CD4-positive, alpha-beta T cell treated with Interleukin-6 at 100 ng/mL for 8 hours (primary cell): ENCODE measurements around the gene ITM2B.

Experiments used
- DNase-seq: peaks from one replicate; pipeline ENCODE4 v3.0.0-alpha.2; 2020; ENCODE audit warnings: mixed read lengths, low spot score

Gene ITM2B

GRCh38 chr13:48260970-48261369, 28.0 kb downstream of the ITM2B start:
- no peak for DNase-seq

DNA sequence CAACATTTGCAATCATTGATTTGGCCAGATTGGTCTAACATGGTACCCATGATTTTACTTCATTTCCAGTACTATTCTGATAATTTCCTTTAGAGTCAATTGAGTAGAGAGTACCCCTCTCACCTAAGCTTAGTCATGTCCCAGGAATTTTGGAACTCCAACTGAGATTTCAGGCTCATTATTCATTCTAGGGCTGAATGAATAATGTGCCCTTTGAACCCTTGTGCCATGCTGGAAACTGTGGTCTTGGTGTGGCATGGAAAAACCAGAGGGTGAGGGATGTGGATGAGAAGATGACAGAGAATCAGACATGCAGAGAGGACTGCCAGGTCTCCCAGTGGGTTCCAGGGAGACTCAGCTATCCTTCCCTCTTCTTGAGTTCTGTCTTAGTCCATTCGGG, 30.2 kb downstream of the ITM2B start:
- DNase-seq, result no peak

DNA sequence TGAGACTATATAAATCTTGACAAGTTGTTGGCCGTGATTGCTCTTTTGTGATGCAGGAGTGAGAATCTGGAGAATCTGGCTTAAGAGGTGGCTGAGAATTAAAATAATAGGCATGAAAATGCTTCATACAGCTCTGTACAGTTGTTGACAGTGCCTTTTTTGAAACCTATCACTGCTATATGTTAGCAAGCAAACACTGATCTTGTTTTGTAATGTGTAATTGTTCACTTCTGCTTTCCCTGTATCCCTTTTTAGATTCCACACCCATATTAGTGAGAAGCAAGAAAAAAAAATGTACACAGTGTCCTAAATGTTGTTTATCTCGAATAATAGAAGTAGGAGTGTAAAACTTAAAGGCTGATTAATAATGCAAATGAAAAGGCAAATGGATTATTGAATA, 31.1 kb downstream of the ITM2B start:
- DNase-seq, result no peak

GRCh38 chr13:48265217-48265815, 32.3 kb downstream of the ITM2B start:
- peak; percentile 9 for DNase-seq

GRCh38 chr13:48266150-48266549, 33.1 kb downstream of the ITM2B start:
- DNase-seq, result no peak

- no peak for DNase-seq
Measured at GRCh38 chr13:48266701-48267639, 34.0 kb downstream of the ITM2B start.

GRCh38 chr13:48268019-48268418, 35.0 kb downstream of the ITM2B start:
- no peak for DNase-seq

- DNase-seq, result no peak
Measured at GRCh38 chr13:48273346-48273745, 40.3 kb downstream of the ITM2B start.

- no peak for DNase-seq
Measured at GRCh38 chr13:48275507-48275906, 42.5 kb downstream of the ITM2B start.

- no peak for DNase-seq
Measured at GRCh38 chr13:48278806-48279205, 45.8 kb downstream of the ITM2B start.

- no peak for DNase-seq
Measured at GRCh38 chr13:48281556-48281955, 48.5 kb downstream of the ITM2B start.

- DNase-seq, result no peak
Measured at GRCh38 chr13:48291730-48292129, 58.7 kb downstream of the ITM2B start.

- DNase-seq, result no peak
Measured at GRCh38 chr13:48292650-48293049, 59.6 kb downstream of the ITM2B start.

DNA sequence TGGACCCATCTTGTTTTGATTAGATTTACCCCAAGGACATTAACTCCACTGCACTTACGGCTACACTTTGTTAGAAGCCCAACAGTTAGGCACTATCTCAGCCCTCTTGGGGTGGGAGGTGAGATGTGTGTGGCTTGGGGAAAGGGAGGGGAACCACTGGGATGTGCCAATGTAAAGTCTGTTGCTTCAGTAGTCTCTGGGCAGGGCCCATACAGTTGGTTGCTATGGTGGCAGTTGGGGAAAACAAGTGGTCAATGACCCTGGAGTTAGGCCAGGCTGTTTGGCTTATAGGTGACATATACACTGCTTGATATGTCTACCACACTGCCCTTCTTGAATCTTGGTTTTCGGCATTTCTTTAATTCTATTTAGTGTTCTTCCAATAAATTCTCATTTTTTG, 61.6 kb downstream of the ITM2B start:
- DNase-seq, result no peak

- no peak for DNase-seq
Measured at GRCh38 chr13:48295271-48295670, 62.3 kb downstream of the ITM2B start.

GRCh38 chr13:48296528-48296927, 63.5 kb downstream of the ITM2B start:
- no peak for DNase-seq

- no peak for DNase-seq
Measured at GRCh38 chr13:48297131-48297786, 64.3 kb downstream of the ITM2B start.

DNA sequence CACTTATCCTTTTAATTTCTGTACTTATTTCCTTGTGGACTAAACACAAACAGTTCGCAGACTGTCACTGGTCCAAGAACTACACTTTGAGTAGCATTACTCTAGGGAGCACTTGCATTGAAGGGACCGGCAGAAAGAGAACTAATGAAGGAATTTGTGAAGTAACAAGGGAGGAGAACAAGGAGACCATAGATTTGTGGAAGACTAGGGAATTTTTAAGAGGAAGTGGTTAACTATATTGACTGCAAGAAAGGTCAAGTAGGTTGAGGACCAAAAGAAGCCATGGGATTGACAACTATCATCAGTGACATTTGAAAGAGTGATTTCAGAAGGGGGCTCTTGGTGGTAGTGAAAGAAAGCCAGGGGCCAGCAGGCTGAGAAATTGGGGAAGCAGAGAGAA, 66.6 kb downstream of the ITM2B start:
- DNase-seq, result no peak

GRCh38 chr13:48302871-48303358, 69.9 kb downstream of the ITM2B start:
- no peak for DNase-seq

DNA sequence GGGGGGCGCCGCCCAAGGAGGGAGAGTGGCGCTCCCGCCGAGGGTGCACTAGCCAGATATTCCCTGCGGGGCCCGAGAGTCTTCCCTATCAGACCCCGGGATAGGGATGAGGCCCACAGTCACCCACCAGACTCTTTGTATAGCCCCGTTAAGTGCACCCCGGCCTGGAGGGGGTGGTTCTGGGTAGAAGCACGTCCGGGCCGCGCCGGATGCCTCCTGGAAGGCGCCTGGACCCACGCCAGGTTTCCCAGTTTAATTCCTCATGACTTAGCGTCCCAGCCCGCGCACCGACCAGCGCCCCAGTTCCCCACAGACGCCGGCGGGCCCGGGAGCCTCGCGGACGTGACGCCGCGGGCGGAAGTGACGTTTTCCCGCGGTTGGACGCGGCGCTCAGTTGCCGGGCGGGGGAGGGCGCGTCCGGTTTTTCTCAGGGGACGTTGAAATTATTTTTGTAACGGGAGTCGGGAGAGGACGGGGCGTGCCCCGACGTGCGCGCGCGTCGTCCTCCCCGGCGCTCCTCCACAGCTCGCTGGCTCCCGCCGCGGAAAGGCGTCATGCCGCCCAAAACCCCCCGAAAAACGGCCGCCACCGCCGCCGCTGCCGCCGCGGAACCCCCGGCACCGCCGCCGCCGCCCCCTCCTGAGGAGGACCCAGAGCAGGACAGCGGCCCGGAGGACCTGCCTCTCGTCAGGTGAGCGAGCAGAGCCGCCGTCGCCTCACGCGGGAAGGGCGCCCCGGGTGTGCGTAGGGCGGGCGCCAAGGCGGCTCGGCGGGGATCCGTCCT, 70.5 kb downstream of the ITM2B start, which contains the start of gene RB1:
TSS of gene RB1 (plus strand) at position 393 of the 784 bp plus-strand sequence. CDS start at position 555, 162 bp downstream.
- peak; percentile 88 for DNase-seq

DNA sequence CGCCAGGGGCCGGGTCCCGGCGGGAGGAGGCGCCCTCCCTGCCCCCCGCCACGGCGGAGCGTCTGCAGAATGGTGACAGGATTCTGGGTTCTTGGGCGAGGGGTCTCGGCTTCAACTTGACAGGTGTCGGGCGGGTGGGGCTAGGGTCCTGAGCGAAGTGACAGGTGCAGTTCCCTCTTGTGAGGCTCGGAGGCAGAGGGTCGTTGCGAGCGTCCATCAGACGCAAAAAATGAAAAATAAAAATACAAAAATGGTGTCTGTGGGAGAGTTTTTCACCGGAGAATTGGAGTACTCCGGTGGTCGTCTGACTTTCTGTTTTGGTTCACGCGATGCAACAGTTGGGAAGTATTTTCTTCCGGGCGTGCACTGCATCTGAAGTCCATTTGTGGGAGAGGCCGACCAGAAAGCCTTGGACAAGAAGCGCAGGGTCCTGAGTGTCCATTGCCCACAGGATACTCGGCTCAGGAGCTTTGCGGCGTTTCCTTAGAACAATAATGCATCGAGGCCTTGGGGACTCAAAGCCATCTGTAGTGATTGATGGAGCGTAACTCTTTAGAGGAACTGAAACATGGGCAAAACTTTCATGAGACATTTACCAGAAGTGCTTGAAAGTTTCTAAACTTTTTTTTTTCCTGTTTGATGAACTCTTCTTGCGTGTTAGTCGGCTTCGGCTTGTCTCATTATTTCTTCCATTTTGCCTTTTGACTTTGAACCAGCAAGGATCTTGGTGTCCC, 71.3 kb downstream of the ITM2B start:
- DNase-seq, result no peak
